Erythroblast (primary cell): Measurements from ENCODE around the gene AKAP8.

Source experiments
- GATA1 ChIP-seq: IDR thresholded peaks from 2 replicates; pipeline ENCODE4 v1.6.1; 2011; ENCODE audit warnings: low read depth, mild to moderate bottlenecking, control low read depth, low read length, moderate library complexity
- POLR2A ChIP-seq: IDR thresholded peaks from 2 replicates; pipeline ENCODE4 v1.6.1; 2011; ENCODE audit warnings: mild to moderate bottlenecking, low read length

DNA sequence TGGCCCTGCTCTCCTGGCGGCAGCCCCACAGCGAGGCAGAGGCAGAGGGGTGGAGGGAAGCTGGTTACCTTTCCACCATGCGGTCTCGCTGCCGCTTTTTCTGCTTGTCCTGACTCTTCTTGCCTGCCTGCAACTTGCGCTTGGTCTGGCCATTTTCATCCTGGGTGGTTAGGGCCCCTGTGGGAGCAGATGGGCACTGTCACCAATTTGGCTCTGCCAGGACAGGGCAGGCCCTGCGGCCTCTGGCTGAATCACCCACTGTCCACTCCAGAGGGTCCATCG is 19.6 kb upstream of the AKAP8 start:
- TF ChIP-seq POLR2A (no peak), GATA1 (no peak)
